Activated naive CD4-positive, alpha-beta T cell treated with anti-CD3 and anti-CD28 coated beads, Interleukin-2, amount 10 ng/mL, durations not matched to agents 7 days and 5 days (primary cell): ENCODE results near the gene COX7A2.

Experiments used
- CTCF ChIA-PET: fragments of 350-600 bp; sonication (Branson Sonifier 250); formaldehyde crosslinking; loops from one replicate; lab custom pipeline; 2021; ENCODE audit warnings: antibody characterized with exemption; lab: Charles Lee
- DNase-seq: peaks from one replicate; pipeline ENCODE4 v3.0.0-alpha.2; 2020
- H3K27ac Mint-ChIP-seq: one replicate; pipeline ENCODE4 v1.8.0; 2021; ENCODE audit warnings: mild to moderate bottlenecking, moderate library complexity, mixed read lengths
- H3K27me3 Mint-ChIP-seq: one replicate; pipeline ENCODE4 v1.8.0; 2021; ENCODE audit warnings: mild to moderate bottlenecking, mixed read lengths
- H3K36me3 Mint-ChIP-seq: one replicate; pipeline ENCODE4 v1.8.0; 2021; ENCODE audit warnings: mixed read lengths
- H3K4me1 Mint-ChIP-seq: one replicate; pipeline ENCODE4 v1.8.0; 2021; ENCODE audit warnings: mixed read lengths
- H3K4me3 Mint-ChIP-seq: one replicate; pipeline ENCODE4 v1.8.0; 2021; ENCODE audit warnings: mild to moderate bottlenecking, moderate library complexity, mixed read lengths
- H3K9me3 Mint-ChIP-seq: one replicate; pipeline ENCODE4 v1.8.0; 2021; ENCODE audit warnings: mixed read lengths

The COX7A2 gene

DNA sequence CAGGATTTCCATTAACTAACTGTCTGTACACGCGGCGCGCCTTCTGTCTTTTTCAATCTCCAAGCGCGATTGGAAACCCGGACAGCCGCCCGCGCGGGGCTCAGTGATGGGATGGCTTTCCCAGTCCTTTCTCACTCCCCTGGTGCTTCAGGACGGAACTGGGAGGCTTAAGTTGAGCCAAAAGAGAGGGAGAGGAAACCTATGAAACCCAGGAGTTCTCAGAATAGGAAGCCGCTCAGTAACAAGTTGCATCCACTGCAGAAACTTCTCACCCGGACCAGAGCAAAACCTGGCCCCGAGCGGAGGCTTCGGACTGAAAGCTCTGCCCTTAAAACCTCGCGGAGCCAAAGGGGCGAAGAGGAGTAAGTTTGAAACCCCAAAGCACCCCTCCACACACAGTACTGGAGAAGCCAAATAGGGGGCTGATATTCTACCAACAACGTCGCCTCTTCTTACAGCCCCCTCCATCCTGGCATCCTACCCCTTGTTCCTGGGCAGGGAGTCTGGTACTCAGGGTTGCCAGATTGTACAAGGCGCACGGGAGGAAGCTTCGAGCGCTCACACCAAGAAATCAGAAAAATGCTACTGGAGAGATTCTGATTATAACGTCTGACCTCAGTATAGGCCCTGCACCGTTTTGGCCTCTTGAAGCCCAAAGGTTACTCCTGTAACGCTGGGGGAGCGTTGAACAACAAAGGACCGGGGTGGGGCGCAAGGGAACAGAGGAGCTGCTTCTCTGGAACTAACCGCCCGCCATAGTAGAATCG is 36.8 kb downstream of the COX7A2 start:
- DNase-seq: no peak
- Mint-ChIP-seq H3K27me3 (peaks cover 81% of the 10 kb centered on the region), H3K4me1 (peaks cover 56% of the 10 kb centered on the region), H3K9me3 (no peaks in the 10 kb centered on the region), H3K4me3 (no peak overlapping the region), H3K27ac (no peak overlapping the region), H3K36me3 (peaks cover 5% of the 10 kb centered on the region)
- CTCF ChIA-PET: interaction anchor here (1.0 to 6.7 kb wide), 3 partner anchors 11 to 1115 kb away, joined by 3 to 42 read pairs (median 4); no protein-coding TSS in a partner anchor

DNA sequence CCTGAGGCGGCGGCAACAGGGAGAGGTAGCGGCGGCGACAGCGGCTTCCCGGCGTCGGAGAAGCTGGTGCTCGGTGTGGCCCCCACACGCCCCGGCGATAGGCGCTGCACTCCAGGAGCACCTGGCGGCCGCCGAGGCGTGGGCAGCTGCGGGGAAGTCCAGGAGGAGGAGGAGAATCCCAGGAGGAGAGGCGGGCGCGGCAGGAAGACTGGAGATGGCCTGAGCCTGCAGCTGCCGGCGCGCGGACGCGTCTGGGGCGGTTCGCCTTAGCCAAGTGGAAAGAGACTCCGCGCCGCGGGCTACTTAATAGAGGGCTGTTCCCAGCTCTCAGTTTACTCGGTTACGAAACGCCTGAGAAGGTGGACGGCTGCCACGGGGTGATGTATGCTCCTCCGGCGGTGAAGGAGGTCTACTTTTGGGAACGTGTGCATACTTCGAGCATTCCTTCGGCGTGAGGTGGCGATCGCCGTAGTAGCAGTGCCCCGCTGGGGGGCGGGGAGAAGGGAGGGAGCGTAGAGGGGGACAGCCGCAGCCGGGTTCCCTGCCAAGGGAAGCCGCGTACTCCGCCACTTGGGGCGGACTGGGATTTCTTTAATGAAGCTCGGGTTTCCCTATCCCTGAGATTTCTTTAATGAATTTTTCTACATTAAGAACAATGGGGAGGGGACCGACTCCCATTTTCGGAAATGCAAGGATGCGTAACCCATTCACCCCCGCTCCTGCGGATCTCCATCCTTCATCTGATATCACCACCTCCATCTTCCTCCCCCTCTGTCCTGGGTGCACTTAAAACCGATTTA is 37.6 kb downstream of the COX7A2 start, which contains the start of gene COL12A1:
TSS of gene COL12A1 (minus strand) at position 278 of the 800 bp plus-strand sequence. CDS start 3,261 bp downstream, outside the sequence.
- Mint-ChIP-seq H3K4me1 (peaks cover 56% of the 10 kb centered on the region), H3K36me3 (peaks cover 5% of the 10 kb centered on the region), H3K9me3 (no peaks in the 10 kb centered on the region), H3K27ac (peak within 1 kb of the TSS; percentile 56), H3K4me3 (peak within 1 kb of the TSS; percentile 43), H3K27me3 (peaks cover 87% of the 10 kb centered on the region)
- peak; percentile 25 for DNase-seq
- CTCF ChIA-PET: interaction anchor here (0.8 to 6.7 kb wide), 4 partner anchors 58 to 1473 kb away, joined by 3 to 42 read pairs (median 4); no protein-coding TSS in a partner anchor

DNA sequence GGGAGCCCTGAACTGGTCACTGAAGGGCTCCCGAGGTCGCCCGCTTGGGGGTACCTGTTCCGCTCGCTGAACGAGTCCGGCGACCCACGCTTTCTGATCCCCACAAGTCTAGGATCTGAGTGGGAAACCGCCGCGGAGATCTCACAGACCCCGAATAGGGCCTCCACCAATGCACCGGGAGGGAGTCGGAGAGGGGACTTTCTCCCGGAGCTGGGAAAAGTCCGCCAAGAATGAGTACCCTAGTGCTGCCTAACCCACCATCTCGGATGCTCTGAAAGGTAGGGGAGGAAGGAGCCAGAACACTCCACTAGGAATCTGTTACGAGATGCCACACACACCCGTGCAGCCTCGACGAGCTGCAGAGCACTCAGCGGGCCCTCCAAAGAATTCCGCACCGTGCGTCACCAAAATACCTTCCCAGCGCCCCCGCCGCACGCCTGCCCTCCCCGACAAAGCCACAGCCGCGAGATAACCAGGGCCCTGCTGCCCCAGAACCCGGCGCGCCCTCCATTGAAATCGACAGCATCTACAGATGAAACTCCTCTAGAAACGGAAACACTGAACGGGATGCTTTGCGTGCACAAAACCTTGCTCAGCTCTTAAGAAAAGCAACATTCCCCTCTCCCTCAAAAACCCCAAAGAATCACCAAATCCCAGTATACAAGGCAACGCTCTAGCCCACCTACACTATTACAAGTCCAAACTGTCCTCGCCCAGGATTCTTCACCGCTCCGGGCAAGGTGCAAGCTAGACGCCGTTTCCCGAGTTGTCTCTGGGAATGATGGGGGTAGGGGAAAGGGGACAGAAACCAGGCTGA is 38.4 kb downstream of the COX7A2 start:
- CTCF ChIA-PET: interaction anchor here (0.6 to 1.7 kb wide), 5 partner anchors 57 to 1506 kb away, joined by 3 to 9 read pairs (median 5); no protein-coding TSS in a partner anchor
- DNase-seq: peak; percentile 38
- Mint-ChIP-seq H3K36me3 (peaks cover 5% of the 10 kb centered on the region), H3K27ac (peak overlapping the region; percentile 56), H3K27me3 (peaks cover 88% of the 10 kb centered on the region), H3K4me3 (peak overlapping the region; percentile 43), H3K4me1 (peaks cover 56% of the 10 kb centered on the region), H3K9me3 (no peaks in the 10 kb centered on the region)

DNA sequence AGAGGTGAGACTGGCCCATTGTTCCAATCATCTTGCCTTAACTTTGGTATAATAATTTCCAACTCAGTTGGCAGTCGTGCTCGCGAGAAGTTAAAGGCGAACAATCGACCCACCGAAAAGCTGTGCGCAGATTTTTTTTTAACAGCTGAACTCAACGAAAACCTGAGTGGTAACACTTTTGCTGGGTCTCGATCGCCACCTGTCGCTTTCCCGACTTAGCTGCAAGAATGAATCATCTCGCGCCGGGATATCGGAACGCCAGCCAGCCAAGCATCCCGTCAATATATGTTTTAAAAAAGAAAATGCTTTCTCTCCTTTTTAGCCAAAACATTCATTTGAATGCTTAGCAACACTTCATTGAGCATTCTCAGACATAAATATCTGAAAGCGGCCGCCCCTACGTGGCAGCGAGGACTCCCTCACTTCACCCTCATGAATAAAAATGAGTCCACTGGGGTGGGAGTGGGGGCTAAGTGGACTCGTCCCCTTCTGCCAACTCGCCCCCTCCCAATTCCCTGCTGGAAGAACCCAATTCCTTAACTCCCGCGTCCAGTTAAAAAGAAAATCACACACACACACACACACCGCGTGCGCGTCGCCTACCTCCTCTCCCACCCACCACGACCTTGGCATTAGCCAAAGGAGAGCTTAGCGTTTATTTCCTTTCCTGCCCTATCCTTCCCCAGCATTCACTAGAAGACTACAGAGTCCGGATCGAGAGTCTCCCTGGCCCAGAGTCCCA is 39.2 kb downstream of the COX7A2 start:
- Mint-ChIP-seq H3K4me1 (peaks cover 56% of the 10 kb centered on the region), H3K4me3 (peak overlapping the region; percentile 9)
- CTCF ChIA-PET: interaction anchor here (0.6 to 1.7 kb wide), 9 partner anchors 9 to 1505 kb away, joined by 3 to 9 read pairs (median 3); no protein-coding TSS in a partner anchor

DNA sequence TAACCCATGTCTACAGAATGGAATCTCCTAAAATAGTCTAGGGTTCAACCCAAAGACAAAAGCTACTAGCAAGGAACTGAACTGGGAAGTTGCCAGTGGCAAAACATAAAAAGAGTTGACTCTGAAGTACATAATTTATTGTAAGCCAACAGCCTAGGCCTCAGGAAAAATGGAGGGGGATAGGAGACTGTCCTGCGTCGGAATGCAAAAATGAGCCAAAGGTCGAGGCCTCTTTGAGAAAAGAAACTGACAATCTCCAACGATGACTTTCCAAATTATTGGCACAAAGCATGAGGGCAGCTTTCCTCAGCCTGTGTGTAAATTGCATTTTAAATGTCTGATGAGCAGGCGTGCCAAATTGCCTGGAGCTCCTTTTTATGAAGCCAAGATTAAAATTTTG is 39.9 kb downstream of the COX7A2 start:
- no peaks in the 10 kb centered on the region for H3K9me3 Mint-ChIP-seq
- peaks cover 51% of the 10 kb centered on the region for H3K4me1 Mint-ChIP-seq
- H3K4me3 Mint-ChIP-seq: no peak overlapping the region
- CTCF ChIA-PET: interaction anchor here (0.6 to 1.7 kb wide), 8 partner anchors 10 to 1473 kb away, joined by 3 to 9 read pairs (median 3); no protein-coding TSS in a partner anchor
- peaks cover 79% of the 10 kb centered on the region for H3K27me3 Mint-ChIP-seq
- H3K36me3 Mint-ChIP-seq: peaks cover 3% of the 10 kb centered on the region
- DNase-seq: no peak
- no peak overlapping the region for H3K27ac Mint-ChIP-seq

More for the DNA sequence above, 39.2 kb downstream of the COX7A2 start:
- H3K27ac Mint-ChIP-seq: peak overlapping the region; percentile 22
- DNase-seq: peak; percentile 58
- H3K27me3 Mint-ChIP-seq: peaks cover 85% of the 10 kb centered on the region
- H3K36me3 Mint-ChIP-seq: peaks cover 5% of the 10 kb centered on the region
- H3K9me3 Mint-ChIP-seq: no peaks in the 10 kb centered on the region

DNA sequence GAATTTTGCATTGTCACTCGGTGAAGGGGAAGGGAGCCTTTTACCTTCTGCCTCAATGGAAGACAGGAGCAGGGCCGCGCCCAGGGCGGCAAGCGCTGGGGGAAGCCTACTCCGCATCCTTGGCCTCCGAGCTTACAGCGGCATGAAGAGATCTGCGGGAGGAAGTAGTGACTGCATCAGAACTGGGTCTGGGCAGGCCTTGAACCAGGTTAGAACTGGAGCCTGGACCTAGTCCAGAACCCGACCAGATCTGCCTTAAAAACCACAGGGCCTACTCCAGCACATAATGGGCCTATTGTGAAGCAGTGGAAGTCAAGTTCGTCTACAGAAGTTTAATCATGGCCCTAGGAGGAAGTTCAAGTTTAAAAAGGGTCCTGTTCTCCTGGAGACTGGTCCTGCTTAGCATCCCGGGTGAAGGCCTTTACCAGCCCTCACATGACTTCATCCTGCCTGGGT is 40.9 kb downstream of the COX7A2 start:
- CTCF ChIA-PET: no interaction called here
- Mint-ChIP-seq H3K27ac (no peak overlapping the region), H3K36me3 (peaks cover 3% of the 10 kb centered on the region), H3K27me3 (peaks cover 69% of the 10 kb centered on the region), H3K4me3 (no peak overlapping the region), H3K4me1 (peaks cover 42% of the 10 kb centered on the region), H3K9me3 (no peaks in the 10 kb centered on the region)
- no peak for DNase-seq

DNA sequence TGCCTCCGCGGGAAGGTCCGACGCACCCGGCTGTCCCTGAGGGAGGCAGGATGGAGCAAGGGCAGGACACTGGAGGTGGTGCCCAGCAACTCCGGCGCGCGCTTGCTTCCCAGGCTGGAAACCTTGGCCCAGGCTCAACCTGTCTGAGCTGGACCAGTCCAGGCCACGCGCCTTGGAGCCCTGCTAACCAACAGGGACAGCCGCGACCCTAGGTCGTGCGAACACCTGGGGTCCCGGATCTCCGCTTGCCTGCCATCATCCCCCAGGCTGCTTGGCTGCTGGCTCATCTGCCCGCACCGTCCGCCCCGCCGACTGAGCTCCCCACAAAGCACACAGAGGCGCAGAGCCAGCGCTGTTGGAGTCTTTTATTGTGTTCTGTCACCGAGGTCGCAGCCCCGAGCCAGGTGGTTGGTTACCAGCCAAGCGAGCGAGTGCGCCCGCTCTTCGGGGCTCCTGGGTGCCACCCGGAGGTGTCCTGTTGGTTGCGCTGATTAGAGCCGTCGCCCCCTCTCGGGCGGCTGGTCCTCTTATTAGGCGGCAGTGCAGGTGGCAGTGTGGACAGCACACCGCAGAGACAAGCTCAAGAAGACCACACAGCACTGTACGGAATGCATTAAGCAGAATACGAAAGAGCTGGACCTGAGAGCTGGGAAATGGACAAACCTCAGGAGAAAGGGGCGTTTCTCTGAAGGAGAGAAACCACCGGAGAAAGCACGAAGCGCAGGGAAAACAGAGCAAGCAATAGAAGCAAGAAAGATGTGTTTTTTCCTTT is 41.5 kb downstream of the COX7A2 start:
- H3K27me3 Mint-ChIP-seq: peaks cover 67% of the 10 kb centered on the region
- H3K36me3 Mint-ChIP-seq: peaks cover 3% of the 10 kb centered on the region
- H3K27ac Mint-ChIP-seq: no peak overlapping the region
- DNase-seq: no peak
- peaks cover 36% of the 10 kb centered on the region for H3K4me1 Mint-ChIP-seq
- no peaks in the 10 kb centered on the region for H3K9me3 Mint-ChIP-seq
- H3K4me3 Mint-ChIP-seq: no peak overlapping the region
- CTCF ChIA-PET: no interaction called here

DNA sequence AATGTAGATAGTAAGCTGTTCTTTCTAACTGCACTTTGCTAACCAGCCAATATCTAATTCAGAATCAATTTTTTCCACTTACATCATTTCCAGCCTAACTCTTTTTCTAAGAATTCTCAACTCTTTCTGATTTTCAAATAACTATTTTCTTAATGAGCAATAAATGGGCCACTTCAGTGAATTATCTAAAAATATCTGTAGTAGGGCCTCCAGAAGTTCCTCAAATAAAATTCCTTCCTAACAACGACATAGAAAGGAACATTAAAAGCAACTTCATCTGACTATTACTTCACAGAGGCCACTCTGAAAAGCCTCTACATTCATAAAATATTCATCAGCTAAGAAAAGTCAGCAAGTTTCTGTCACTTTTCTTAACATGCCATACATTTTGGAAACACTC is 42.6 kb downstream of the COX7A2 start:
- H3K4me1 Mint-ChIP-seq: peaks cover 26% of the 10 kb centered on the region
- no peaks in the 10 kb centered on the region for H3K9me3 Mint-ChIP-seq

DNA sequence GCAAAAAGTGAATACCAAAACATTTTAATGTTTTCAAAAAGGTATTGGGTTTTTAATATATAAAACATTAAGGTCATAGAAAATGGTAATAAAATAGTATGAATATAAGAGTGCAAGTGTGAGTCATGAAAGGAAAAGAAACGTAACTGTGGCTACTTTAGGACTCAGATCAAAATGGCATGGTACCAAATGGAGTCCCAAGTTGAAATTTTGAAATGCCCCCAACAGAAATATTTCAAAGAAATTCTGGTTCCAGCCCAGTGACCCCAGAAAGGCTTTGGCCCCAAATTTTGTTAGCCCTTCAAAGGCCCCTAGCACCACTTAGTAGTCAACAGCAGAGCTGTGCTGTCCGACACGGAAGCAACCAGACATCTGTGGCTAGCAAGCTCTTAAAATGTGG is 43.7 kb downstream of the COX7A2 start:
- CTCF ChIA-PET: interaction anchor here (1.2 to 1.9 kb wide), 2 partner anchors 9 to 11 kb away, joined by 4 to 8 read pairs; no protein-coding TSS in a partner anchor
- H3K4me3 Mint-ChIP-seq: no peak overlapping the region
- H3K36me3 Mint-ChIP-seq: peaks cover 3% of the 10 kb centered on the region
- DNase-seq: no peak
- H3K4me1 Mint-ChIP-seq: peaks cover 15% of the 10 kb centered on the region
- H3K9me3 Mint-ChIP-seq: no peaks in the 10 kb centered on the region
- peaks cover 46% of the 10 kb centered on the region for H3K27me3 Mint-ChIP-seq
- H3K27ac Mint-ChIP-seq: no peak overlapping the region

More for the DNA sequence above, 42.6 kb downstream of the COX7A2 start:
- peaks cover 3% of the 10 kb centered on the region for H3K36me3 Mint-ChIP-seq
- CTCF ChIA-PET: interaction anchor here (0.7 to 1.2 kb wide), 2 partner anchors 8 to 10 kb away, joined by 3 to 4 read pairs; no protein-coding TSS in a partner anchor
- no peak overlapping the region for H3K27ac Mint-ChIP-seq
- H3K4me3 Mint-ChIP-seq: no peak overlapping the region
- peaks cover 57% of the 10 kb centered on the region for H3K27me3 Mint-ChIP-seq
- DNase-seq: no peak

DNA sequence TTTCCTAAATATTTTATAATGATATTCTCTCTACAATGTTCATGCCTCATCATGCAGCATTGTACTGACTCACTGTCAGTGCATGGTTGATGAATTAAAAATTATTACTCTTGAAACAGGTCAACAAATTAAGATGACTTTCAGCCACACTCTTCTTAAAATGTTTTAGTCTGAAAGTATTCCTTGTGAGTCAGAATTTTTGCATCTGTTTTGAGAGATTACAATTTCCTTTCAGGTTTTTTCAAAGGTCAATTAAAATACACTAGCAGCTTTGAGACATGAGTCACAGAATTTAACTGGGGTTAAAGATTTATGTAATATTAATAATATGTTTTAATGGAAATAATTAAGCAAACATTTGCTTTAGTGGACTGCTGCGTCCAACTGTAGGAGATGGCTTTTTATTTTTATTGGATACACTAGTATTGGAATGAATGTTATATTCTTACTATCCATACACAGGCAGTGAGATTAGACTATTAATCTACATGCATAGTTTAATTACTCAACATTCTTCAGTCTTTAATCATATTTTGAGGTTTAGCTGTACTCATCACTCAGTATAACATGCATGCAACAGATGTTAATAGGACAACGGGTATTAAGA is 47.4 kb downstream of the COX7A2 start:
- DNase-seq: no peak
- H3K27me3 Mint-ChIP-seq: peaks cover 11% of the 10 kb centered on the region
- no peak overlapping the region for H3K27ac Mint-ChIP-seq
- no peaks in the 10 kb centered on the region for H3K36me3 Mint-ChIP-seq
- H3K4me3 Mint-ChIP-seq: no peak overlapping the region
- CTCF ChIA-PET: no interaction called here
- no peaks in the 10 kb centered on the region for H3K4me1 Mint-ChIP-seq
- H3K9me3 Mint-ChIP-seq: no peaks in the 10 kb centered on the region

DNA sequence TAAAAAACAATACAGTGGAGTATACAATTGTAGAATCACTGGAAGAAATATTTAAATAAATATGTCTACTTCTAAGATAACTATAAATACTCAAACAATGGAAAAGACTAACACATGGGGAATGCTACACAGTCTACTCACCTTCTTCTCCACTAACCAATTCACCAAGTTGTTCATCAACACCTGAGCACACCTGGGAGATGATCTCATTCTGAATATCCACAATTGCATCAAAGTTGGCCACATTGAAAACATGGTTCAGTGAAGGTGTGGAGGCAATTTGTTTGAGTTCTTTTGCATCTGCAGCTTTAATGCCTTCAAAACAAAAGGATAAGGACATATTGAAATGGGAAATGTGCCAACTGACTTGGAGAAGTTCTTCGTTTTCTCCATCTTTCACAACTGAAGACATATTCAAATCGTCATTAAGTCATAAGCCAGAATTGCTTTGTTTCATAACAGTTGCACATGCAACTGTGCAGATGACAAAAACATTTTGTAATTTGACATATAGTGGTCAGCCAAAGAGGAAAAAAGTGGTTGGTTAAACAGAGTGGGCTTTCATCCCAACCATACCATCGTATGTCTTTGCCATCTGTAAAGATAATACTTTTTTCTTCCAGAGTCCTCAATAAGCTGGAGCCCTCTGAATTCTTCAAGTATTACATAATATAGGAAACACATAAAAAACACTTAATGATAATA is 55.2 kb downstream of the COX7A2 start:
- no peak overlapping the region for H3K27ac Mint-ChIP-seq
- CTCF ChIA-PET: no interaction called here

More for the DNA sequence above, 55.2 kb downstream of the COX7A2 start:
- Mint-ChIP-seq H3K4me1 (no peaks in the 10 kb centered on the region), H3K27me3 (no peaks in the 10 kb centered on the region), H3K4me3 (no peak overlapping the region), H3K36me3 (no peaks in the 10 kb centered on the region), H3K9me3 (no peaks in the 10 kb centered on the region)
- DNase-seq: no peak
